A204.1 (cell line): Measurements from ENCODE around the gene C1QTNF3.
"Not testable (repeated sequence)": the region's sequence is repeated elsewhere in the genome, so short reads cannot be mapped to it uniquely, and the experiment has no call there.

Source experiments
- FAIRE-seq: peaks from 2 replicates; lab custom pipeline; 2012; peaks lifted over from hg19 to GRCh38; lab: Jason Lieb, UNC

C1QTNF3 gene, protein sequence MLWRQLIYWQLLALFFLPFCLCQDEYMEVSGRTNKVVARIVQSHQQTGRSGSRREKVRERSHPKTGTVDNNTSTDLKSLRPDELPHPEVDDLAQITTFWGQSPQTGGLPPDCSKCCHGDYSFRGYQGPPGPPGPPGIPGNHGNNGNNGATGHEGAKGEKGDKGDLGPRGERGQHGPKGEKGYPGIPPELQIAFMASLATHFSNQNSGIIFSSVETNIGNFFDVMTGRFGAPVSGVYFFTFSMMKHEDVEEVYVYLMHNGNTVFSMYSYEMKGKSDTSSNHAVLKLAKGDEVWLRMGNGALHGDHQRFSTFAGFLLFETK

DNA sequence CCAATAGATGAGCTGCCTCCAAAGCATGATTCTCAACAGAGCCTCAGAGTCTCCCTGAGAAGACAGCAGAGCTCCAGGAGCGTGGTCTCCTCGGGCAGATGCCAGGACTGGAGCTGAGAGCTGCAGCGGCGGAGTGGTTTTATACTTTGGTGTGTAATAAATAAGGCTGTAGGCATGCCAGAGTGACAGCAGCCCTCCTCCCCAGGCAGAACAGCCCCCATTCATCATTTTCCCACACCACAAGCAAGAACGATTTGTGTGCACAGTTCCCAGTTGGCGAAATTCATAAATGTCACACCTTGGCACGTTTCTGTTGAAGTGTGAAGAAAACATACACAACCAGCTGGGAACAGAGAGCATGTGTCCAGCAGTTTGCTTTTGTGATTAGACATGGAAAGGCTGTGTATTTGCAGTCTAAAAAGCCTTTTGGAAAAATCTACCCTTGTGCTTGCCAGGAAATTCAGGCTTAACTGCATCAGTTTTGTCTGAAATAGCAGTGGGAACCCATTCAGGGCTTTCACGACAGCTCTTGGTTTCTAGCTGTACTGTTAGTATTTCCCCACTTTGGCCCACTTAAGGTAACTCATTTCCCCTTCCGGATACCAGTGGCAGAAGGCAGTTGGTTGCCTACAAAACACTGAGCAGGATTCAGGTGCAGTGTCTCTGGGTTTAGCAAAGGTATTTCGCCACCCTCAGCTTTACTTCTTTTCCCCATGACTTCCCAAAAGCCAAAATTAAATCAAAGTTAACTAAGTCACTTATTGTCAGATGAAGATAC is at the start of gene C1QTNF3:
C1QTNF3 (minus strand) TSS at position 115 of the 778 bp plus-strand sequence; CDS start at position 27, 88 bp downstream.
- FAIRE-seq = no peak

DNA sequence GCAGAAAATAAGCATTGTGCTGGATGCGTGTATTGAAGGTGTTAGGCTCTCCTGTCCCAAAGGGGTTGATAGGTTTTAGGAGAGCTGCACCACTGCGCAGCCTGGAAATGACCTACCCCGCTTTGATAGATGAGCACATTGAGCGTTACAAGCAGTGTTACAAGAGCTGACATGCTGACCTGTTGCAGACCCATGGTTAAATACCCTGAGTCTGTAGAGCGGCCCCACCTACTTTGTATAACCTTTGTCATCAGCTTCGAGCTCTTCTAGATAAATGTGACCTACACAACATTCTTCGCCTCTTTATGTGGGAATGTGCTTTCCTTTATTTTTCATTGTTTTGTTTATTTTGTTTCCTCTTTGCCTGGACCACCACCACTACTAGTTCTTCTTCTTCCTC is 48.0 kb upstream of the C1QTNF3 start:
- FAIRE-seq = not testable (repeated sequence)

DNA sequence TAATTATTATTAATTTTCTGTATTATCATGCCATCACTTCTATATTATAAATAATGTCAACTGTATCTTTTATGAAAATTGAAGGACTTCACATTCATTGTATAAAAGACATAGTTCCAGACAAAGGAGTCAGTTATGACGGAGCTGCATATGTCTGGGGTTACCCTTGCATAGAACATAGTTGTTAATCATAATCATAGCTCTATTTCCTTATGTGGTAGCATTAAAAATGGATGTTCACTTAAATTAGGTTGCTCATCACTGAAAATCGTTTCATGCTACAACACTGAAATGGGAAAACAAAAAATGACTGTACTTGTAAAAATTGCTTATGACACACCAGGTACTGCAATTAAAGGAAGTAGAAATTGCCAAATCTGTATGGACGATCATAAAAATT is 46.8 kb upstream of the C1QTNF3 start:
- FAIRE-seq = not testable (repeated sequence)

GRCh38 chr5:34087728-34088127 is 44.7 kb upstream of the C1QTNF3 start:
- not testable (repeated sequence) for FAIRE-seq

DNA sequence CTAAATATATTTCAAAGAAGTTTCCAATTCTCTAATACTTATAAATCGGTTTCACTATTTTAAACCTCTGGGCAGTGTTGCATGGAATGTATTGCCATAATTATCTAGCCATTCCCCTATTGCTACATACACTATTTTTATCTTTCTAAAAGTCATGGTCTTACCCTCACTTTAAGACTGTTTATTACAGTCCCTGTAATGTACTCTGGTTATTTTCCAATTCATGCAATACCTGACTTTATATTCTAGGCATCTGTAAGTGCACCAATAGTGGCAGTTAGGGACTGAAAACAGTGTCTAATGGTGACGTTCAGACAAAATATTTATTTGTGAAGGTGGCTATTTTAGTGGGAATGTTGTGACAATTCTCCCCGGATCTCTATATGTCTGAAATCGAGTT is 40.9 kb upstream of the C1QTNF3 start:
- FAIRE-seq = not testable (repeated sequence)

DNA sequence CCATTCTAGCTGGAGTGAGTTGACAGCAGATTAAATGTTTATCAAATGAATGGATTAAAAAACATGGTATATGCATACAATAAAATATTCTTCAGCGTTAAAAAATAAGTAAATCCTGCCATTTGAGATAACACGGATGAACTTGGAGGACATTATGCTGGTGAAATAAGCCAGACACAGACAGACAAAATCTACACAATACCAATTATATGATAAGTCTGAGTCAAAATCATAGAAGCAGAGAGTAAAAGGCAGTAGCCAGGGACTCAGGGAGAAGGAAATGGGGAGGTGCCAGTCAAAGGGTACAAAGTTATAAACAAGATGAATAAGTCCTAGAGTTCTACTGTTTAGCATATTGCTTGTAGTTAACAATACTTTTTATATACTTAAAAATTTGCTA is 36.5 kb upstream of the C1QTNF3 start:
- not testable (repeated sequence) for FAIRE-seq

GRCh38 chr5:34077636-34078035 is 34.6 kb upstream of the C1QTNF3 start:
- FAIRE-seq = not testable (repeated sequence)

- FAIRE-seq = not testable (repeated sequence)
Observed at GRCh38 chr5:34076719-34077364, 33.8 kb upstream of the C1QTNF3 start.

GRCh38 chr5:34074472-34074871 is 31.5 kb upstream of the C1QTNF3 start:
- FAIRE-seq = not testable (repeated sequence)

DNA sequence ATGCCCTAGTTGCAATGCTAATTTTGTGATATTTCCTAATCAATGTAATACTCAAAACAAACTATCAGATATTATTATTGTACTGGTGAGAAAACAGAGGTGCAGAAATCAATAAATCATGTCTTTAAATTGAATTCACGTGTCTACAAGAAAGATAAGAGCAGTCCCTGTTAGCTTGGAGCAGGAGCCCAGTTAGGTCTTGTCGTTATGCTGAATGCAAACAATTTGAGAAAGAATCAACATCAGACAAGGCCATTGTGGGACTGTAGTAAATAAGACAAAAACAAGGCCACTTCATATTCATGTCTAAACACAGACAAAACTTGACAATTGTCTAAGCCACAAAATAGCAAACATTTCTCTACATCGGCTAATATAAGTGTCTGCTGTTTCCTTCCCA is 31.1 kb upstream of the C1QTNF3 start:
- FAIRE-seq = not testable (repeated sequence)

- not testable (repeated sequence) for FAIRE-seq
Observed at GRCh38 chr5:34070626-34071025, 27.6 kb upstream of the C1QTNF3 start.

DNA sequence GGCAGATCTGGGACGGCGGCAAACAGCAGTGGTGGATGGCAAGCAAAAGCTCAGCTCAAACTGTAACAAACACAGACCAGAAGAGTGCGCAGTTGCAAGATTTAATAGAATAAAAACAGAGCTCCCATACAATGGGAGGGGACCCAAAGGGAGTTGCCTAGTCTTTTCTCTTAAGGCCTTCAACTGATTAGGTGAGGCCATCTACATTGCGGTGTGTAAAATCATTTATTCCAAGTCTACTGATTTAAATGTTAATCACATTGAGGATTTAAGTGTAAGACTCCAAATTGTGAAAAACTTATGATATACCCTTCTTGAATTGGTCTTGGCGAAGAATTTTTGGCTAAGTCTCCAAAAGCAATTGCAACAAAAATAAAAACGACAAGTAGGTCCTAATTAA is 21.6 kb upstream of the C1QTNF3 start:
- no peak for FAIRE-seq

GRCh38 chr5:34062419-34062818 is 19.4 kb upstream of the C1QTNF3 start:
- no peak for FAIRE-seq

DNA sequence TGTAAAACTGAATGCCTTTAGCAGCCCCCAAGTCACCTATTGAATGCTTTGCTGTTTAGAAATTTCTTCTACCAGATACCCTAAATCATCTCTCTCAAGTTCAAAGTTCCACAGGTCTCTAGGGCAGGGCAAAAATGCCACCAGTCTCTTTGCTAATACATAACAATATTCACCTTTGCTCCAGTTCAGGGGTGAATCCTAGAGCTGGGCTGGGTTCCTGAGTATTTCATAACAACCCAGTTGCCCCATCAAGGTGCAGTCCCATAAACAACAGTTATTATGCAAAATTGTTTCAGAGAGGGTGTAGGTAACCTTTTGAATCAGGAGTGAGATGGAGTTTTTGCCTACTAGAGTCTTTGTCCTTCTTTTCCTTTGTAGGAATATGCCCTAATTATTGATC is 19.0 kb upstream of the C1QTNF3 start:
- no peak for FAIRE-seq

DNA sequence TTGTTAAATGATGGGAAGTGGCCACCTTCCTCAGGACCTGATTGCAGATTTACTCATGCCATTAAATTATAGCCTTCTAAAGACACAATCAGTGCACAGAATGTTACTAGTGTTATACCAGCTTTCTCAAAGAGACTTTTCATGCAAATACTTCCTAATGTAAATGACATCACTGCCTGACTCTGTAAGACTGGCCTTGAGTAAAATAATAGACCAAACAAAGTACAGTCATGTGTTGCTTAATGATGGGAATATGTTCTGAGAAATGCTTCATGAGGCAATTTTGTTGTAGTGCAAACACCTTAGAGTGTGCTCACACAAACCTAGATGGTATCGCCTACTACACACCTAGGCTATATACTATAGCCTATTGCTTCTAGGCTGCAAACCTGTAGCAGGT is 17.0 kb upstream of the C1QTNF3 start:
- FAIRE-seq = no peak

GRCh38 chr5:34058532-34058931 is 15.5 kb upstream of the C1QTNF3 start:
- FAIRE-seq = no peak

GRCh38 chr5:34057569-34057968 is 14.6 kb upstream of the C1QTNF3 start:
- no peak for FAIRE-seq

DNA sequence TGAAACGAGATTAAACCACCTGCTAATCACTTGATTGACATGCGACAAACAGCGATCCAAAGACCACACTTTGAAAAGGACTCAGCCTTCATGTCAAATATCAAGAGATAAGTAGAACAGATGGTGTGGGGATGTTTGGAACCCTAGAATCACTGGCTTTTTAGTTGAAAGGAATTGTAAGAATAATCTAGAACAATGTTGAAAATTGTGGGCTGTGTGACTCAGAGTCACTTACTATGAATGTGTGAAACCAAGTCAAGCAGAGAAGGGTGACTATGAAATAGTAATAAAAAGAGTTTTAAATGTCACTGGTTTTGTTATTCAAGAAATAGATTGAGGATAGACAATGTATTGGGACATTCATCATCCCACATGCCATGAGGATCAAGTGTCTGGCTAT is 14.1 kb upstream of the C1QTNF3 start:
- no peak for FAIRE-seq

- no peak for FAIRE-seq
Observed at GRCh38 chr5:34055667-34056066, 12.7 kb upstream of the C1QTNF3 start.

GRCh38 chr5:34054400-34054729 is 11.4 kb upstream of the C1QTNF3 start:
- no peak for FAIRE-seq

DNA sequence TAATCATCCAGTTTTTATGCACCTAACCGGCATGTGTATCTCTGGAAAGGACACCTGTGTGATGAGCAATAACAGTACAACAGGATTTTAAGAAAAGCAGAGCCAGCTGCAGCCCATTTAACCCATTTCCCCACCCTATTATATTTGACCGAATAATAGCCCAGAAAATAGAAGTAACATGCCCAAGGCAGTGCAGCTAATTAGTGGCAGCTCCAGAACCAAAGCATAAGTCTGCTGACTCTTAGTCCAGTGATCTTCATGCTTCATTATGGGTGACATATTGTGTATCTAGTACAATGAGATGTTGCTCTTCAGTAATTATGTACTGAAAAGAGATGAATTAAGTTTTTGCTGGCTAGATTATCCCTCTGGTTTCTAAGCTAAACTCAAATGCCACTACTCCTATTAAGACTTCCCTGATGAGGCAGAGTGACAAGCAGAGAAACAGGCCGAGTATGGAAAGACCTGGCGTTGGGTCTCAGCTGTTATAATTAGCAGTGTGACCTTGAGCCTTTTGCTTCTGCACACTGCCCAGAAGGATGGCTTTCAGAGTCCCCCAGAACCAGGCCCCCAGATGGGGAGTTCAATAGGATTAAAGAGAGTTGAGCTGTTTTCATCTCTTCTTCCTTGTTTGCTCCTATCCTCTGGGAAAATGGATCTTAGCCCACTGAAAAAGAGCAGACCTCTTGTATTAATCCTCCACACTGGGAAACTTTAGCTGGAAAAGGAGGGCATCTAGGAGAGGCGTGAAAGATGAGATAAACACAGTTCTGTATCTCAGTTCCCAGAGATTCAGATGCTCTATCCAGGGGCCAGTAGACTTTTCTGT is 10.8 kb upstream of the C1QTNF3 start:
- no peak for FAIRE-seq

DNA sequence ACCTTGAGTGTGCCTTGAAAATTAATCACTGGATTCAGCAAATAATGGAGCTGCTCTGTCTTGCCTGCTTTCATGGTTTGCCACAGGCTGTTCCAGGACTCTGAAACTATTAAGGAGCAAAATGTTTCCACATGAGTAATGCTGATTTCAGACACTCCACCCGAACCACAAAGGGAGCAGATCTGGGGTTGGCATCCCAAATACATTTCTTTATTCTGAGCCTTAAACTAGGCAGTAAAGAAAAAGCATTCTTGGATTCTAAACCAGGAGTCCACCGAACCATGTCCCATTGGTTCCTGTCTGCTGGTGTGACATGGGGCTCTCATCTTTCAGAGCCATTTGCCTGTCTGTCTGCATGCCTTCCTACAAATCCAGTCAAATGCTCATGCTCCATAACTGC is 10.1 kb upstream of the C1QTNF3 start:
- no peak for FAIRE-seq
